ENCODE measurements around the gene CFD. TPM values are rescaled to one million over a fixed set of nuclear protein-coding genes. Genes with fewer than 3 reads are reported as not detected.

CFD gene
- total RNA-seq, 1 experiment from 2014 or later = 1.7 TPM

- TF ChIP-seq AFF4 (CRISPR knock-in tag; IDR thresholded peaks at IDR 0.05; ENCODE audit: borderline replicate concordance) = no peak
Observed at GRCh38 chr19:904545-904944, 45.1 kb downstream of the CFD start (continued).

GRCh38 chr19:906480-906879, 47.0 kb downstream of the CFD start:
- Mint-ChIP-seq H3K27ac (no peak overlapping the region), H3K9me3 (no peaks in the 10 kb centered on the region), H3K4me3 (no peak overlapping the region), H3K4me1 (peaks cover 2% of the 10 kb centered on the region; the same call in 1 of the 2 replicates), H3K27me3 (ENCODE audit: low read depth) (no peaks in the 10 kb centered on the region), H3K36me3 (peaks cover 6% of the 10 kb centered on the region; the same call in 1 of the 2 replicates)
- CTCF ChIA-PET = no interaction called here
- TF ChIP-seq ZNF512 (CRISPR knock-in tag; IDR thresholded peaks at IDR 0.05; ENCODE audit: borderline replicate concordance) = no peak
- POLR2A ChIA-PET = no interaction called here
- no peak for DNase-seq (ENCODE audit: low spot score)
- ATAC-seq = no peak

GRCh38 chr19:907183-907853, 47.9 kb downstream of the CFD start:
- TF ChIP-seq GABPB1 (CRISPR knock-in tag; IDR thresholded peaks at IDR 0.05) (no peak), EMX1 (CRISPR knock-in tag; IDR thresholded peaks at IDR 0.05) (no peak), ESRRA (CRISPR knock-in tag; IDR thresholded peaks at IDR 0.05; ENCODE audit: borderline replicate concordance) (no peak), SMAD3 (CRISPR knock-in tag; IDR thresholded peaks at IDR 0.05; ENCODE audit: borderline replicate concordance) (no peak), ZNF121 (CRISPR knock-in tag; IDR thresholded peaks at IDR 0.05) (no peak), HMGA2 (CRISPR knock-in tag; IDR thresholded peaks at IDR 0.05) (no peak), FOXJ3 (CRISPR knock-in tag; IDR thresholded peaks at IDR 0.05; ENCODE audit: borderline replicate concordance) (no peak), SOX15 (CRISPR knock-in tag; IDR thresholded peaks at IDR 0.05) (no peak), AR (CRISPR knock-in tag; IDR thresholded peaks at IDR 0.05) (no peak), ZNF512 (CRISPR knock-in tag; IDR thresholded peaks at IDR 0.05; ENCODE audit: borderline replicate concordance) (no peak), NR3C1 (CRISPR knock-in tag; conservative IDR thresholded peaks at IDR 0.05; ENCODE audit: low read depth) (no peak), FOXP4 (CRISPR knock-in tag; IDR thresholded peaks at IDR 0.05) (no peak), ATF1 (CRISPR knock-in tag; IDR thresholded peaks at IDR 0.05) (no peak), ZNF317 (CRISPR knock-in tag; IDR thresholded peaks at IDR 0.05; ENCODE audit: borderline replicate concordance, low read depth) (no peak)
- ChIA-PET POLR2A (no interaction called here), CTCF (no interaction called here)
- no peak overlapping the region for H3K27ac Mint-ChIP-seq
- peaks cover 6% of the 10 kb centered on the region; the same call in 1 of the 2 replicates for H3K36me3 Mint-ChIP-seq
- no peak overlapping the region for H3K4me3 Mint-ChIP-seq
- H3K4me1 Mint-ChIP-seq = peaks cover 2% of the 10 kb centered on the region; the same call in 1 of the 2 replicates
- no peaks in the 10 kb centered on the region for H3K9me3 Mint-ChIP-seq
- DNase-seq (ENCODE audit: low spot score) (no peak), ATAC-seq (no peak)
- no peaks in the 10 kb centered on the region for H3K27me3 Mint-ChIP-seq (ENCODE audit: low read depth)

Measured in WTC11 (cell line).